Measurements from ENCODE around the gene CPD. TPM values are rescaled to one million over a fixed set of nuclear protein-coding genes. Genes with fewer than 3 reads are reported as not detected.

The CPD gene
- total and polyA plus RNA-seq, 2 of the 13 experiments (the other 11 are each of a cell fraction or from before 2014, with no cell fraction given): 46.1 to 72.3 TPM

DNA sequence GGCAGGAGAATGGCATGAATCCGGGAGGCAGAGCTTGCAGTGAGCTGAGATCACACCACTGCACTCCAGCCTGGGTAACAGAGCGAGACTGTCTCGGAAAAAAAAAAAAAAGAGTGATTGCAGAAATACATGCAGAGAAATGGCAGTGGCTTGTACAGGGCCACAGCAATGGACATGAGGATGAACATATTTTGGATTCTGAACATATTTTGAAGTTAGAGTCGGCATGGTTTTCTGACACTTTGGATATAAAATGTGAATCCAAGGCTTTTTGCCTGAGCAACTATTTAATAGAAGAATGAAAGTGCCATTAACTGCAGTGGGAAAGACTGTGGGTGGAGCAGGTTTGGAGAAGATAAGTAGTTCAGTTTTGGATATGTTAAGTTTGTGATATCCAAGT, 35.8 kb downstream of the CPD start (continued):
- TF ChIP-seq, protein P1, sequence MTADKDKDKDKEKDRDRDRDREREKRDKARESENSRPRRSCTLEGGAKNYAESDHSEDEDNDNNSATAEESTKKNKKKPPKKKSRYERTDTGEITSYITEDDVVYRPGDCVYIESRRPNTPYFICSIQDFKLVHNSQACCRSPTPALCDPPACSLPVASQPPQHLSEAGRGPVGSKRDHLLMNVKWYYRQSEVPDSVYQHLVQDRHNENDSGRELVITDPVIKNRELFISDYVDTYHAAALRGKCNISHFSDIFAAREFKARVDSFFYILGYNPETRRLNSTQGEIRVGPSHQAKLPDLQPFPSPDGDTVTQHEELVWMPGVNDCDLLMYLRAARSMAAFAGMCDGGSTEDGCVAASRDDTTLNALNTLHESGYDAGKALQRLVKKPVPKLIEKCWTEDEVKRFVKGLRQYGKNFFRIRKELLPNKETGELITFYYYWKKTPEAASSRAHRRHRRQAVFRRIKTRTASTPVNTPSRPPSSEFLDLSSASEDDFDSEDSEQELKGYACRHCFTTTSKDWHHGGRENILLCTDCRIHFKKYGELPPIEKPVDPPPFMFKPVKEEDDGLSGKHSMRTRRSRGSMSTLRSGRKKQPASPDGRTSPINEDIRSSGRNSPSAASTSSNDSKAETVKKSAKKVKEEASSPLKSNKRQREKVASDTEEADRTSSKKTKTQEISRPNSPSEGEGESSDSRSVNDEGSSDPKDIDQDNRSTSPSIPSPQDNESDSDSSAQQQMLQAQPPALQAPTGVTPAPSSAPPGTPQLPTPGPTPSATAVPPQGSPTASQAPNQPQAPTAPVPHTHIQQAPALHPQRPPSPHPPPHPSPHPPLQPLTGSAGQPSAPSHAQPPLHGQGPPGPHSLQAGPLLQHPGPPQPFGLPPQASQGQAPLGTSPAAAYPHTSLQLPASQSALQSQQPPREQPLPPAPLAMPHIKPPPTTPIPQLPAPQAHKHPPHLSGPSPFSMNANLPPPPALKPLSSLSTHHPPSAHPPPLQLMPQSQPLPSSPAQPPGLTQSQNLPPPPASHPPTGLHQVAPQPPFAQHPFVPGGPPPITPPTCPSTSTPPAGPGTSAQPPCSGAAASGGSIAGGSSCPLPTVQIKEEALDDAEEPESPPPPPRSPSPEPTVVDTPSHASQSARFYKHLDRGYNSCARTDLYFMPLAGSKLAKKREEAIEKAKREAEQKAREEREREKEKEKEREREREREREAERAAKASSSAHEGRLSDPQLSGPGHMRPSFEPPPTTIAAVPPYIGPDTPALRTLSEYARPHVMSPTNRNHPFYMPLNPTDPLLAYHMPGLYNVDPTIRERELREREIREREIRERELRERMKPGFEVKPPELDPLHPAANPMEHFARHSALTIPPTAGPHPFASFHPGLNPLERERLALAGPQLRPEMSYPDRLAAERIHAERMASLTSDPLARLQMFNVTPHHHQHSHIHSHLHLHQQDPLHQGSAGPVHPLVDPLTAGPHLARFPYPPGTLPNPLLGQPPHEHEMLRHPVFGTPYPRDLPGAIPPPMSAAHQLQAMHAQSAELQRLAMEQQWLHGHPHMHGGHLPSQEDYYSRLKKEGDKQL (CRISPR knock-in tag; IDR thresholded peaks at IDR 0.05; ENCODE audit: low read depth): no peak
- TF ChIP-seq ZNF549 (CRISPR knock-in tag; IDR thresholded peaks at IDR 0.05) (no peak), NAIF1 (CRISPR knock-in tag; IDR thresholded peaks at IDR 0.05; ENCODE audit: borderline replicate concordance) (no peak), MXD4 (CRISPR knock-in tag; IDR thresholded peaks at IDR 0.05) (no peak), SCMH1 (CRISPR knock-in tag; IDR thresholded peaks at IDR 0.05; ENCODE audit: borderline replicate concordance) (no peak), ZNF329 (CRISPR knock-in tag; IDR thresholded peaks at IDR 0.05; ENCODE audit: low read depth) (no peak), ZNF530 (CRISPR knock-in tag; IDR thresholded peaks at IDR 0.05; ENCODE audit: low read depth) (no peak), ZSCAN12 (CRISPR knock-in tag; IDR thresholded peaks at IDR 0.05) (no peak), HHEX (CRISPR knock-in tag; IDR thresholded peaks at IDR 0.05) (no peak), THAP11 (CRISPR knock-in tag; IDR thresholded peaks at IDR 0.05) (no peak), RARG (CRISPR knock-in tag; IDR thresholded peaks at IDR 0.05; ENCODE audit: low read depth) (no peak), ZSCAN29 (CRISPR knock-in tag; conservative IDR thresholded peaks at IDR 0.05) (no peak)
- TF ChIP-seq, protein P2, sequence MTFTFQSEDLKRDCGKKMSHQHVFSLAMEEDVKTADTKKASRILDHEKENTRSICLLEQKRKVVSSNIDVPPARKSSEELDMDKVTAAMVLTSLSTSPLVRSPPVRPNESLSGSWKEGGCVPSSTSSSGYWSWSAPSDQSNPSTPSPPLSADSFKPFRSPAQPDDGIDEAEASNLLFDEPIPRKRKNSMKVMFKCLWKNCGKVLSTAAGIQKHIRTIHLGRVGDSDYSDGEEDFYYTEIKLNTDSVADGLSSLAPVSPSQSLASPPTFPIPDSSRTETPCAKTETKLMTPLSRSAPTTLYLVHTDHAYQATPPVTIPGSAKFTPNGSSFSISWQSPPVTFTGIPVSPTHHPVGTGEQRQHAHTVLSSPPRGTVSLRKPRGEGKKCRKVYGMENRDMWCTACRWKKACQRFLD (CRISPR knock-in tag; IDR thresholded peaks at IDR 0.05; ENCODE audit: borderline replicate concordance): no peak
